ENCODE results near the gene FAIM. TPM values are rescaled to one million over a fixed set of nuclear protein-coding genes. Genes with fewer than 3 reads are reported as not detected.
A peak's percentile ranks its signal among the peaks of the same experiment; 100 is the strongest.
"Not testable (repeated sequence)": the region's sequence is repeated elsewhere in the genome, so short reads cannot be mapped to it uniquely, and the experiment has no call there.

The FAIM gene
- total and polyA plus RNA-seq, 5 donors from 2014 or later, result 1.7 to 9.7 (median 8.0) TPM

GRCh38 chr3:138601661-138602060 is 6.9 kb upstream of the FAIM start:
- H3K27ac Mint-ChIP-seq; H3K9me3 ChIP-seq (ENCODE audit: control insufficient read depth in 2 of 2, low read length in 2 of 2); H3K4me3 ChIP-seq (ENCODE audit: low read depth, low read length); H3K4me1 Mint-ChIP-seq; H3K36me3 Mint-ChIP-seq; ATAC-seq (ENCODE audit: low read depth in 2 of 2); H3K9me3 Mint-ChIP-seq; H3K4me3 Mint-ChIP-seq; H3K36me3 ChIP-seq (ENCODE audit: control insufficient read depth, insufficient read depth, low read length); H3K27ac ChIP-seq (ENCODE audit: insufficient read depth, low read length, poor library complexity, severe bottlenecking); H3K4me1 ChIP-seq (ENCODE audit: control insufficient read depth, insufficient read depth, low read length, poor library complexity, severe bottlenecking); DNase-seq; H3K27me3 ChIP-seq (ENCODE audit: control insufficient read depth, insufficient read depth, low read length): not testable (repeated sequence)
- H3K27me3 Mint-ChIP-seq, result peaks cover 11% of the 10 kb centered on the region

GRCh38 chr3:138604106-138604595 is 4.4 kb upstream of the FAIM start:
- not testable (repeated sequence) for H3K36me3 Mint-ChIP-seq; H3K9me3 ChIP-seq (ENCODE audit: control insufficient read depth in 2 of 2, low read length in 2 of 2); H3K27me3 ChIP-seq (ENCODE audit: control insufficient read depth, insufficient read depth, low read length); H3K36me3 ChIP-seq (ENCODE audit: control insufficient read depth, insufficient read depth, low read length); H3K4me1 Mint-ChIP-seq; H3K27ac ChIP-seq (ENCODE audit: insufficient read depth, low read length, poor library complexity, severe bottlenecking); DNase-seq; H3K4me3 ChIP-seq (ENCODE audit: low read depth, low read length); H3K27me3 Mint-ChIP-seq; ATAC-seq (ENCODE audit: low read depth in 2 of 2); H3K27ac Mint-ChIP-seq; H3K4me1 ChIP-seq (ENCODE audit: control insufficient read depth, insufficient read depth, low read length, poor library complexity, severe bottlenecking); H3K9me3 Mint-ChIP-seq
- peak overlapping the region in 2 of 4 donors; percentile 17 to 44 for H3K4me3 Mint-ChIP-seq

GRCh38 chr3:138609898-138610266 is 1.3 kb downstream of the FAIM start:
- H3K4me3 ChIP-seq (ENCODE audit: low read depth, low read length), result peak overlapping the region; percentile 88
- Mint-ChIP-seq H3K36me3 (no peaks in the 10 kb centered on the region), H3K27ac (peak overlapping the region; percentile 94 to 100 (median 96)), H3K27me3 (peaks cover 9% of the 10 kb centered on the region), H3K9me3 (peaks cover 0 to 3% (median 0%) of the 10 kb centered on the region in 7 donors), H3K4me1 (peaks cover 6 to 16% (median 11%) of the 10 kb centered on the region in 4 donors), H3K4me3 (peak overlapping the region; percentile 86 to 96 (median 92))
- DNase-seq, result no peak
- no peaks in the 10 kb centered on the region for H3K9me3 ChIP-seq (ENCODE audit: control insufficient read depth in 2 of 2, low read length in 2 of 2)
- no peak for ATAC-seq (ENCODE audit: low read depth in 2 of 2)
- H3K4me1 ChIP-seq (ENCODE audit: control insufficient read depth, insufficient read depth, low read length, poor library complexity, severe bottlenecking), result peaks cover 14% of the 10 kb centered on the region
- no peaks in the 10 kb centered on the region for H3K27me3 ChIP-seq (ENCODE audit: control insufficient read depth, insufficient read depth, low read length)
- H3K27ac ChIP-seq (ENCODE audit: insufficient read depth, low read length, poor library complexity, severe bottlenecking), result no peak overlapping the region
- no peaks in the 10 kb centered on the region for H3K36me3 ChIP-seq (ENCODE audit: control insufficient read depth, insufficient read depth, low read length)

GRCh38 chr3:138615462-138615861 is 6.9 kb downstream of the FAIM start:
- Mint-ChIP-seq H3K4me1 (peaks cover 0 to 6% (median 3%) of the 10 kb centered on the region in 4 donors), H3K36me3 (no peaks in the 10 kb centered on the region), H3K4me3 (no peak overlapping the region), H3K27ac (no peak overlapping the region), H3K9me3 (peaks cover 0 to 1% (median 0%) of the 10 kb centered on the region in 7 donors), H3K27me3 (peaks cover 4% of the 10 kb centered on the region)
- no peaks in the 10 kb centered on the region for H3K4me1 ChIP-seq (ENCODE audit: control insufficient read depth, insufficient read depth, low read length, poor library complexity, severe bottlenecking)
- no peak overlapping the region for H3K27ac ChIP-seq (ENCODE audit: insufficient read depth, low read length, poor library complexity, severe bottlenecking)
- no peaks in the 10 kb centered on the region for H3K36me3 ChIP-seq (ENCODE audit: control insufficient read depth, insufficient read depth, low read length)
- H3K9me3 ChIP-seq (ENCODE audit: control insufficient read depth in 2 of 2, low read length in 2 of 2), result no peaks in the 10 kb centered on the region
- DNase-seq, result no peak
- no peak overlapping the region for H3K4me3 ChIP-seq (ENCODE audit: low read depth, low read length)
- no peak for ATAC-seq (ENCODE audit: low read depth in 2 of 2)
- H3K27me3 ChIP-seq (ENCODE audit: control insufficient read depth, insufficient read depth, low read length), result no peaks in the 10 kb centered on the region

GRCh38 chr3:138620431-138620830 is 11.9 kb downstream of the FAIM start:
- Histone ChIP-seq H3K27me3 (ENCODE audit: control insufficient read depth, insufficient read depth, low read length) (no peaks in the 10 kb centered on the region), H3K36me3 (ENCODE audit: control insufficient read depth, insufficient read depth, low read length) (no peaks in the 10 kb centered on the region), H3K9me3 (ENCODE audit: control insufficient read depth in 2 of 2, low read length in 2 of 2) (no peaks in the 10 kb centered on the region), H3K4me3 (ENCODE audit: low read depth, low read length) (no peak overlapping the region), H3K27ac (ENCODE audit: insufficient read depth, low read length, poor library complexity, severe bottlenecking) (no peak overlapping the region), H3K4me1 (ENCODE audit: control insufficient read depth, insufficient read depth, low read length, poor library complexity, severe bottlenecking) (no peaks in the 10 kb centered on the region)
- Mint-ChIP-seq H3K36me3 (peaks cover 7% of the 10 kb centered on the region), H3K27ac (no peak overlapping the region), H3K4me3 (no peak overlapping the region), H3K9me3 (no peaks in the 10 kb centered on the region), H3K4me1 (peaks cover 0 to 4% (median 2%) of the 10 kb centered on the region in 4 donors), H3K27me3 (peaks cover 5% of the 10 kb centered on the region)
- no peak for ATAC-seq (ENCODE audit: low read depth in 2 of 2)
- no peak for DNase-seq

GRCh38 chr3:138624518-138624917 is 15.9 kb downstream of the FAIM start:
- no peak overlapping the region for H3K4me3 Mint-ChIP-seq

GRCh38 chr3:138625707-138626365 is 17.3 kb downstream of the FAIM start:
- no peak overlapping the region for H3K4me3 ChIP-seq (ENCODE audit: low read depth, low read length)
- no peaks in the 10 kb centered on the region for H3K4me1 ChIP-seq (ENCODE audit: control insufficient read depth, insufficient read depth, low read length, poor library complexity, severe bottlenecking)
- no peaks in the 10 kb centered on the region for H3K36me3 ChIP-seq (ENCODE audit: control insufficient read depth, insufficient read depth, low read length)
- H3K27ac ChIP-seq (ENCODE audit: insufficient read depth, low read length, poor library complexity, severe bottlenecking), result no peak overlapping the region
- no peaks in the 10 kb centered on the region for H3K27me3 ChIP-seq (ENCODE audit: control insufficient read depth, insufficient read depth, low read length)
- DNase-seq, result no peak
- Mint-ChIP-seq H3K27ac (no peak overlapping the region), H3K27me3 (peaks cover 5% of the 10 kb centered on the region), H3K4me1 (no peaks in the 10 kb centered on the region), H3K9me3 (no peaks in the 10 kb centered on the region), H3K36me3 (peaks cover 22% of the 10 kb centered on the region), H3K4me3 (no peak overlapping the region)
- no peaks in the 10 kb centered on the region for H3K9me3 ChIP-seq (ENCODE audit: control insufficient read depth in 2 of 2, low read length in 2 of 2)
- ATAC-seq (ENCODE audit: low read depth in 2 of 2), result no peak

More at GRCh38 chr3:138624518-138624917, 15.9 kb downstream of the FAIM start:
- H3K4me1 Mint-ChIP-seq, result no peaks in the 10 kb centered on the region
- ATAC-seq (ENCODE audit: low read depth in 2 of 2), result no peak
- H3K4me1 ChIP-seq (ENCODE audit: control insufficient read depth, insufficient read depth, low read length, poor library complexity, severe bottlenecking), result no peaks in the 10 kb centered on the region
- no peak overlapping the region for H3K27ac Mint-ChIP-seq
- H3K36me3 Mint-ChIP-seq, result peaks cover 12% of the 10 kb centered on the region
- no peaks in the 10 kb centered on the region for H3K36me3 ChIP-seq (ENCODE audit: control insufficient read depth, insufficient read depth, low read length)
- H3K27me3 Mint-ChIP-seq, result peaks cover 5% of the 10 kb centered on the region
- H3K9me3 ChIP-seq (ENCODE audit: control insufficient read depth in 2 of 2, low read length in 2 of 2), result no peaks in the 10 kb centered on the region
- H3K4me3 ChIP-seq (ENCODE audit: low read depth, low read length), result no peak overlapping the region
- DNase-seq, result no peak
- H3K27ac ChIP-seq (ENCODE audit: insufficient read depth, low read length, poor library complexity, severe bottlenecking), result no peak overlapping the region
- H3K9me3 Mint-ChIP-seq, result no peaks in the 10 kb centered on the region
- no peaks in the 10 kb centered on the region for H3K27me3 ChIP-seq (ENCODE audit: control insufficient read depth, insufficient read depth, low read length)

GRCh38 chr3:138629526-138629925 is 21.0 kb downstream of the FAIM start:
- no peaks in the 10 kb centered on the region for H3K9me3 ChIP-seq (ENCODE audit: control insufficient read depth in 2 of 2, low read length in 2 of 2)
- H3K4me1 Mint-ChIP-seq, result no peaks in the 10 kb centered on the region
- H3K27me3 Mint-ChIP-seq, result no peaks in the 10 kb centered on the region
- no peaks in the 10 kb centered on the region for H3K4me1 ChIP-seq (ENCODE audit: control insufficient read depth, insufficient read depth, low read length, poor library complexity, severe bottlenecking)
- no peak overlapping the region for H3K4me3 ChIP-seq (ENCODE audit: low read depth, low read length)
- ATAC-seq (ENCODE audit: low read depth in 2 of 2) (no peak), DNase-seq (no peak)
- H3K36me3 Mint-ChIP-seq, result peaks cover 21% of the 10 kb centered on the region
- H3K27ac ChIP-seq (ENCODE audit: insufficient read depth, low read length, poor library complexity, severe bottlenecking), result no peak overlapping the region
- no peak overlapping the region for H3K4me3 Mint-ChIP-seq
- H3K27ac Mint-ChIP-seq, result no peak overlapping the region
- H3K9me3 Mint-ChIP-seq, result no peaks in the 10 kb centered on the region
- H3K36me3 ChIP-seq (ENCODE audit: control insufficient read depth, insufficient read depth, low read length), result no peaks in the 10 kb centered on the region
- H3K27me3 ChIP-seq (ENCODE audit: control insufficient read depth, insufficient read depth, low read length), result no peaks in the 10 kb centered on the region
